HG03521 (cell line): ENCODE data around the gene ATL2.

Experiments
- ATAC-seq: cut with Tn5 transposase; IDR thresholded peaks from one replicate; pipeline ENCODE4 v1.9.1; 2021; ENCODE audit warnings: mild to moderate bottlenecking, moderate library complexity; ENCODE audit not compliant: unreplicated experiment

The ATL2 gene

GRCh38 chr2:38255211-38255610 is 121.9 kb downstream of the ATL2 start:
- no peak for ATAC-seq

DNA sequence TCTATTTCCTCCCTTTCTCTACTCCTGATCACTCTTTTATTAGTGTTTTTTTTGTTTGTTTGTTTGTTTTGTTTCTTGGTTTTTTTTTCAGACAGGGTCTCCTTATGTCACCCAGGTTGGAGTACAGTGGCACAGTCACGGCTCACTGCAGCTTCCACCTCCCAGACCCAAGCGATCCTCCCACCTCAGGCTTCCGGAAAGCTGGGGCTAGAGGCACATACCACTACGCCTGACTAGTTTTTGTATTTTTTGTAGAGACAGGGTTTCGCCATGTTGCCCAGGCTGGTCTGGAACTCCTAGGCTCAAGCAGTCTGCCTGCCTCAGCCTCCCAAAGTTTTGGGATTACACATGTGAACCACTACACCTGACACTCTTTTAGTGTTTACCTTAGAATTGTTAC is 122.3 kb downstream of the ATL2 start:
- ATAC-seq: no peak

DNA sequence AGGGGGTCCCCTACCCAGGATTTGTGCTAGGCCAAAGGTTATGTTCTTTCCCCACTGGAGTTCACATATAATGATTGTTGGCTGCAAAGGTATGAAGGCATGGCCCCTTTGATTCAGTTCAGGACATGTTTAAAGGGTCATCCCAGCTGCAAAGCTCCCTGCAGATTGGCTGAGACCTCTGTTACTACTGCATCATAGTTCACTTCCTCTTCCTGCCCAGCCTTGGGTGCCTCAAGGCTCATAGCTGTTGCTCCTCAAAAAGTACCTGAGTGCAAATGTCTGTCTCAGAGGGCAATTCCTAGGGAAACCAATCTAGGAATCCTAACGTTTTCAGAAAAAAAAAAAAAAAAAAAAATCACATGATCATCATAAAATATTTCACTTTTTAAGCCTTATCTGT is 125.1 kb downstream of the ATL2 start:
- ATAC-seq: no peak

DNA sequence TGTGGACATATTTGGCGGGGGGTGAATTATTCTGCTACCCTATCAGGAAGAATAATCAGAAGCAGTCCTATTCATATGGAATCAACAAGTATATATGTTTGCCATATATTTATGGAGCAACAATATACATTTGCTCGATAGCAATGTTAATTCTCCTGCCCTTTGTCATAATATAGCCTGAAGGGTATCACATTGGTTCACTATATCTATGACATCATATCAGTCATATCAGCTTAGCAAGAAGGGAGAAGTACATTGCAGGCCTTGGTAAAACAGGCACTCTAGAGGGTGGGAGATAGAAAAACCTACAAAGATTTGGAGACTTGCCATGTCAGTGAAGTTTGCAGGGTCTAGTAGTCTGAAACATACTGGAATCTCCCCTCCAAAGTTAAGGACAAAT is 128.4 kb downstream of the ATL2 start:
- ATAC-seq: no peak

GRCh38 chr2:38248255-38248654 is 128.8 kb downstream of the ATL2 start:
- no peak for ATAC-seq

DNA sequence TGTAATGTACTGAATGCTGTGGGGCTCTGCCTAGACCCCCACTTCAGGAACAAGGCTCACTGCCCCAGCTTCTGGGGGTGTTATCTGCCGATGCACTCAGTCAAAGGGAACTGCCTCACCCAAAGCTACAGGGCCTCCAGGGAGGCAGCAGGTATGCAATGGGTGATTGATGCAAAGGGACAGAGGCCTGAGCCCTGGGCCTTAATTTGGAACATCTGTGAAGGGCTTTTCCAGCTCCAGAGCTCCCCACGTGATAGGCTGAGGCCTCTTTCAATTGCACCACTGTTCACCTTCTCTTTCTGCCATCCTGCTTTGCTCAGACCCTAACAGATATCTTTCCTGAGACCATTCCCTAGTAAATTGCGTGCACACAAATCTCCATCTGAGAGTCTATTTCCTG is 131.0 kb downstream of the ATL2 start:
- ATAC-seq: no peak

DNA sequence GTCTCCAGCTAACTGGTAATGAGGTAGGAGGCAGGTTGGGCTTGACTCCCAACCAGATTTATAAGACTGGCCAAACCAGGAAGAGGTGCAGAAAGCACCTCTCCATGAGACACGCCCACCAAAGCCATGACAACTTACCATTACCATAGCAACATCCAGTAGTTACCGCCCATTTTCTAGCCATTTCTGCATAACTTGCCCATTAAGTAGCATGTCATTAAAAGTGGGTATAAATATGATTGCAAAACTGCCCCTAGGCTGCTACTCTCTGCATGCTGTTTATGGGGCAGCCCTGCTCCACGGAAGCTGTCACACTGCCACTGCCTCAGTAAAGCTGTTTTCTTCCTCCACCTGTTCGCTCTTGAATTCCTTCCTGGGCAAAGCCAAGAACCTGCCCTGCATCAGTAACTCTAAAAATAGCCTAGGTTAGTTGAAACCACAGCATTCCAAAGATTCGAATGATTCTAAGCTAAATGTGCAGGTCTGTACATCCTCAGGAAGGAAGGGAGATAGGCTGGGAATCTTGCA is 131.9 kb downstream of the ATL2 start:
- no peak for ATAC-seq

GRCh38 chr2:38244301-38244700 is 132.8 kb downstream of the ATL2 start:
- no peak for ATAC-seq
